ENCODE data around the gene GTF3C1. TPM values are rescaled to one million over a fixed set of nuclear protein-coding genes. Genes with fewer than 3 reads are reported as not detected.

The GTF3C1 gene
- total and polyA plus RNA-seq, 2 of the 8 experiments (the other 6 are each of a cell fraction or from before 2014, with no cell fraction given): 89.3 to 126 TPM

GRCh38 chr16:27472091-27473020 lies 77.4 kb downstream of the GTF3C1 start (continued):
- TF ChIP-seq, protein P1, sequence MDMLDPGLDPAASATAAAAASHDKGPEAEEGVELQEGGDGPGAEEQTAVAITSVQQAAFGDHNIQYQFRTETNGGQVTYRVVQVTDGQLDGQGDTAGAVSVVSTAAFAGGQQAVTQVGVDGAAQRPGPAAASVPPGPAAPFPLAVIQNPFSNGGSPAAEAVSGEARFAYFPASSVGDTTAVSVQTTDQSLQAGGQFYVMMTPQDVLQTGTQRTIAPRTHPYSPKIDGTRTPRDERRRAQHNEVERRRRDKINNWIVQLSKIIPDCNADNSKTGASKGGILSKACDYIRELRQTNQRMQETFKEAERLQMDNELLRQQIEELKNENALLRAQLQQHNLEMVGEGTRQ (IDR thresholded peaks at IDR 0.05; ENCODE audit: low read length): no peak
- TF ChIP-seq SIX5 (IDR thresholded peaks at IDR 0.05; ENCODE audit: low read depth, low read length) (no peak), KDM5A (IDR thresholded peaks at IDR 0.05; ENCODE audit: low read length) (no peak), NRF1 (IDR thresholded peaks at IDR 0.05; ENCODE audit: low read depth, low read length) (no peak), TAF7 (optimal IDR thresholded peaks at IDR 0.05; ENCODE audit: borderline replicate concordance, low read depth, low read length) (no peak)
